Lung (tissue), 12 donors: ENCODE results near the gene BRAT1. TPM values are rescaled to one million over a fixed set of nuclear protein-coding genes. Genes with fewer than 3 reads are reported as not detected.

Experiments
- ATAC-seq: fragments of 200-7000 bp; cut with Tn5 transposase; one replicate; pipeline ENCODE4 v1.9.1; 2020; ENCODE audit warnings: moderate number of reproducible peaks; ENCODE audit not compliant: insufficient read depth, low FRiP score
- DNase-seq, 3 donors: peaks; one replicate each; pipeline ENCODE4 v3.0.0-alpha.2; 2013 to 2017
- H3K27ac ChIP-seq, 2 donors: one replicate each; pipeline ENCODE4 v1.5.1; 2013; ENCODE audit warnings: mild to moderate bottlenecking in 2 of 2, moderate library complexity in 2 of 2, control low read depth in 1 of 2, inconsistent platforms in 1 of 2, low read depth in 1 of 2, low read length in 1 of 2
- H3K27me3 ChIP-seq, 3 donors: one replicate each; pipeline ENCODE4 v1.5.1; 2013; ENCODE audit warnings: low read length in 2 of 3; ENCODE audit not compliant: control insufficient read depth in 3 of 3, insufficient read depth in 3 of 3
- H3K36me3 ChIP-seq, 4 donors: one replicate each; pipeline ENCODE4 v1.5.1; 2013; ENCODE audit warnings: low read length in 4 of 4, mild to moderate bottlenecking in 1 of 4, moderate library complexity in 1 of 4; ENCODE audit not compliant: control insufficient read depth in 4 of 4, insufficient read depth in 4 of 4
- H3K4me1 ChIP-seq, 5 donors: one replicate each; pipeline ENCODE4 v1.5.1; 2013; ENCODE audit warnings: low read length in 5 of 5, mild to moderate bottlenecking in 2 of 5, moderate library complexity in 1 of 5; ENCODE audit not compliant: control insufficient read depth in 5 of 5, insufficient read depth in 5 of 5
- H3K4me3 ChIP-seq: one replicate; pipeline ENCODE4 v1.5.1; 2013; ENCODE audit warnings: mild to moderate bottlenecking, control low read depth, moderate library complexity
- H3K9ac ChIP-seq, 2 donors: one replicate each; pipeline ENCODE4 v1.5.1; 2013; ENCODE audit warnings: low read length in 2 of 2, control low read depth in 1 of 2; ENCODE audit not compliant: insufficient read depth in 1 of 2
- H3K9me3 ChIP-seq, 4 donors: one replicate each; pipeline ENCODE4 v1.5.1; 2013; ENCODE audit warnings: low read length in 3 of 4, mild to moderate bottlenecking in 1 of 4, moderate library complexity in 1 of 4; ENCODE audit not compliant: control insufficient read depth in 4 of 4, insufficient read depth in 3 of 4
- WGBS, 2 donors: extraction: QIAGEN DNeasy Blood & Tissue Kit; methylation state at CpG; one replicate each; pipeline ENCODE4 v1.1.7; 2013; 5-methylcytosine and 5-hydroxymethylcytosine counted together
- polyA plus RNA-seq, 2 donors: library from polyadenylated mRNA; stranded (reverse); fragments of 200-250 nt; gene quantifications; one replicate each; pipeline ENCODE4 v1.2.1, GENCODE V29; 2013
- total RNA-seq, 2 donors: library from RNA; depleted of rRNA in 1 of 2; stranded (reverse); fragments of >200 nt in 1 of 2; gene quantifications; one replicate each; pipeline ENCODE4 v1.2.1, GENCODE V29; 2014 to 2021
- TF ChIP-seq, protein P1 (sequence below): IDR thresholded peaks from 2 replicates; pipeline ENCODE4 v1.5.1; 2012; ENCODE audit warnings: mild to moderate bottlenecking; ENCODE audit errors: control extremely low read depth, extremely low read depth
- donor health status: control.
- donor health status: control.
- donor health status: Bipolar disorder and iron deficiency.
- donor health status: healthy.
- donor health status: DM: yes; HTN: yes; CAD: no.

The BRAT1 gene
- total and polyA plus RNA-seq, 4 donors, result 23.2 to 30.4 (median 29.1) TPM

DNA sequence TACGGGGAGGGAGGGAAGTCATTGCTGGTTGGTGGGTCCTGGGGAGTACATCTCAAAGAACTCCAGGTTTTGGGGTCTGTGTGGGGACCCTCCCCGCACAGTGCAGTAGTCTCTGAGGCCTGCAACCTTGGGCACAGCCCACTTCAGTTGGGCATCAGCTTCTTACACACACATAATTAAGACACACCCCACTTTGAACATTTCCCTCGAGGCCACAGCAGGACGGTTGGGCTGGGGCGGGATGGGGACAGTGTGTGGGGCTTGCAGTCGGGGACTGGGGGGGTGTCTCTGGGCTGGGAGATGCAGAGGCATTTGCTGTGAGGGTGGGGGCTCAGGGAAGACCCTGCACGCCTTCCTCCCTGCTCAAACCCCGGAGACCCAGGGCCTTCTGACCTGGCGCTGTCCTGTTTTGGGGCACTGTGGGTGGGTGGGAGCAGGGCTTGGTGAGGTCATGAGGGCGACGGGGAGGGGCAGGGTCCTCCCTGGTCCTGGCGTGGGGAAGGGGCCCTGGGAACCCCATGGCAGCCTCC lies 34.5 kb downstream of the BRAT1 start:
- ATAC-seq (no peak), DNase-seq (no peak)
- Histone ChIP-seq H3K4me1 (peaks cover 0 to 48% (median 33%) of the 10 kb centered on the region in 5 donors), H3K27me3 (peaks cover 0 to 5% (median 0%) of the 10 kb centered on the region in 3 donors), H3K4me3 (peak overlapping the region; percentile 52), H3K9me3 (no peaks in the 10 kb centered on the region), H3K36me3 (peaks cover 0 to 5% (median 0%) of the 10 kb centered on the region in 4 donors), H3K9ac (no peak overlapping the region), H3K27ac (peak overlapping the region in 1 of 2 donors; percentile 45)
- TF ChIP-seq, protein P1, sequence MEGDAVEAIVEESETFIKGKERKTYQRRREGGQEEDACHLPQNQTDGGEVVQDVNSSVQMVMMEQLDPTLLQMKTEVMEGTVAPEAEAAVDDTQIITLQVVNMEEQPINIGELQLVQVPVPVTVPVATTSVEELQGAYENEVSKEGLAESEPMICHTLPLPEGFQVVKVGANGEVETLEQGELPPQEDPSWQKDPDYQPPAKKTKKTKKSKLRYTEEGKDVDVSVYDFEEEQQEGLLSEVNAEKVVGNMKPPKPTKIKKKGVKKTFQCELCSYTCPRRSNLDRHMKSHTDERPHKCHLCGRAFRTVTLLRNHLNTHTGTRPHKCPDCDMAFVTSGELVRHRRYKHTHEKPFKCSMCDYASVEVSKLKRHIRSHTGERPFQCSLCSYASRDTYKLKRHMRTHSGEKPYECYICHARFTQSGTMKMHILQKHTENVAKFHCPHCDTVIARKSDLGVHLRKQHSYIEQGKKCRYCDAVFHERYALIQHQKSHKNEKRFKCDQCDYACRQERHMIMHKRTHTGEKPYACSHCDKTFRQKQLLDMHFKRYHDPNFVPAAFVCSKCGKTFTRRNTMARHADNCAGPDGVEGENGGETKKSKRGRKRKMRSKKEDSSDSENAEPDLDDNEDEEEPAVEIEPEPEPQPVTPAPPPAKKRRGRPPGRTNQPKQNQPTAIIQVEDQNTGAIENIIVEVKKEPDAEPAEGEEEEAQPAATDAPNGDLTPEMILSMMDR, result no peak
- 15 to 23% methylated on average over 12 of the region's 12 CpGs for WGBS, 2 donors

DNA sequence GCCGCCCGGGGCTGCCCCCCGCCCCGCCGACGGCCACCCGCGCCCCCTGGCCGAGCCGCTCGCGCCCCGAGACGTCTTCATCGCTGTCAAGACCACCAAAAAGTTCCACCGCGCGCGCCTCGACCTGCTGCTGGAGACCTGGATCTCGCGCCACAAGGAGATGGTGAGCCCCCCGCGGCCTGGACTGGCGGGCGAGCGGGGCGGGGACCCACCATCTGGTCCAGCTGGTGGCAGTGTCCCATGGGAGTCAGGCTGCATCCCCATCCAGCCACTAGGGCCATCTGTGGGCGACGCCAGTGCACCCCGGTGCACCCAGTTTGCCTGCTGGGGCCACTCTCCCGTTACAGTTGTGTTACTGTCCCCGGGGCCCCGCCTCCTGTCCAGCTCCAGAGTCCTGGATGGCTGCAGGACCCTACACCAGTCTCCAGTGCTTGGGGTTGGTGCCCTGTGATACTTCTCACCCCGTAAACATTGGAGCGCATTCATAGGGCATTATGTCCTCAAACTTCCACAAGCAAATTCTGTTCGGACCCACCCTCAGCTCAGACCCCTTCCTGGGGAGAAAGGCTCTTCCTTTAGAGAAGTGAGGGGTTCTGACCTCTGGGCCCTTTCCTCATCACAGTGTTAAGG lies 35.1 kb downstream of the BRAT1 start:
- Histone ChIP-seq H3K9me3 (no peaks in the 10 kb centered on the region), H3K9ac (no peak overlapping the region), H3K27me3 (peaks cover 0 to 5% (median 0%) of the 10 kb centered on the region in 3 donors), H3K27ac (peak overlapping the region in 1 of 2 donors; percentile 12), H3K4me3 (peak overlapping the region; percentile 52), H3K36me3 (no peaks in the 10 kb centered on the region), H3K4me1 (peaks cover 0 to 48% (median 27%) of the 10 kb centered on the region in 5 donors)
- WGBS, 2 donors, result 3 to 4% methylated on average over 30 to 37 of the region's 37 CpGs
- DNase-seq, result no peak
- TF ChIP-seq, protein P1, result no peak
- ATAC-seq, result no peak

DNA sequence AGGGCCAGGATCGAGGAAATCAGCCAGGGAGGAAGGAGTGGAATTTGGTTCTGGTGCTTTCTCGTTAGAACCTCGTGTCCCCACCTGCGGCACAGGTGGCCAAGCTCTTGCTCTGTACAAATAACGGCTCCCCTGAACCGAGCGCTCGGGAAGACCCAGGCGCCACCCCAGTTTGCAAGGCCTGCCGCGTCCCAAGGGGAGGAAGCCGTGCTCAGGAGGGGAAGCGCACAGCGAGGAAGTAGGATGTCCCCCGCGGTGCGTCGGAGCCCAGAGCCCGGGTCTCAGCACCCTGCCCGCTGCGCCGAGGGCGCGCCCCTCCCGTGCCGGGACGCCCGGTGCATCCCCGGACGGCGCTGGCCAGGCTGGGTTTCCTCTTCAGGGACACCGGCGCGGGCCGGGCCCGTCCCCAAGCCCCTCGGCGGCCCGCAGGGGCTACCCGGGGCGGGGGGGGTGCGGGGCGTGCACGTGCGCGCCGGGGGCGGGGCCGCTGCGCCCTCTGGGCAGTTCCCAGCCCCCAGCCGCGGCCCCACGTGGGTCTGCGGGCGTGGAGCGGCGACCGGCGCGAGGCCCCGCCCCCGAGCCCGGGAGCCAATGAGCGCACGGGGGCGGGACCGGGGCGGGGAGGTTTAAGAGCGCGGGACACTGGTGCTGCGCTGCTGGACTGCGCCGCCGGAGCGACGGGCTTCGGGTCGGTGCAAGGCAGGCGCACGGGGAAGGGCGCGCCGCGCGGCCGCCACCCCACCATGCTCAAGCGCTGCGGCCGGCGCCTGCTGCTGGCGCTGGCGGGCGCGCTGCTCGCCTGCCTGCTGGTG lies 36.0 kb downstream of the BRAT1 start, which contains the start of gene LFNG:
Gene LFNG, plus strand, starts transcription at position 656 of the 812 bp plus-strand sequence. Its CDS starts 88 bp downstream, at position 744.
- no peaks in the 10 kb centered on the region for H3K9me3 ChIP-seq
- ATAC-seq, result peak; percentile 84
- TF ChIP-seq, protein P1, result no peak
- 0% methylated on average over 50 to 95 of the region's 95 CpGs for WGBS, 2 donors
- H3K4me3 ChIP-seq, result peak within 1 kb of the TSS; percentile 52
- peaks cover 0 to 5% (median 0%) of the 10 kb centered on the region in 3 donors for H3K27me3 ChIP-seq
- peaks cover 0 to 48% (median 22%) of the 10 kb centered on the region in 5 donors for H3K4me1 ChIP-seq
- H3K36me3 ChIP-seq, result no peaks in the 10 kb centered on the region
- H3K9ac ChIP-seq, result no peak within 1 kb of the TSS
- DNase-seq, result peak; percentile 86 to 93 (median 89)
- peak within 1 kb of the TSS in 1 of 2 donors; percentile 54 for H3K27ac ChIP-seq
